ENCODE measurements around the gene CEP112.

DNA sequence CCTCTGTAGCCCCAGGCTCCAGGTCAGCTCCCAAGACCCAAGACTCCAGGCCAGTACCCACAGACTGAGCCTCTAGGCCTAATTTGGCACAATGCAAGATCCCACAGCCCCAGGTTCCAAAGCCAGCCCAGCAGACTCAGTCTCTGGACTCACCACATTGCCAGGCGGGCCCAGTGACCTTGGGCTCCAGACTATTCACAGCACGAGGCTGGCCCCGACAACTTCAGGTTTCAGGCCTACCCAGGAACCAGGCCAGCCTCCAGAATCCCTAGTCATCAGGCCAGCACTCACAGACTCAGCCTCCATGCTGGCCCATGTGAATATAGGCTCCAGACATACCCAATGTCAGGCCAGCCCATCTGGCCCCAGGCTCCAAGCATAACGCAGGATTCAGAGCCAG is 103.8 kb downstream of the CEP112 start:
- TF ChIP-seq GATA2 (IDR thresholded peaks at IDR 0.05; ENCODE audit: insufficient read depth, insufficient read length, low read depth, low read length): no peak
- TF ChIP-seq, protein P1, sequence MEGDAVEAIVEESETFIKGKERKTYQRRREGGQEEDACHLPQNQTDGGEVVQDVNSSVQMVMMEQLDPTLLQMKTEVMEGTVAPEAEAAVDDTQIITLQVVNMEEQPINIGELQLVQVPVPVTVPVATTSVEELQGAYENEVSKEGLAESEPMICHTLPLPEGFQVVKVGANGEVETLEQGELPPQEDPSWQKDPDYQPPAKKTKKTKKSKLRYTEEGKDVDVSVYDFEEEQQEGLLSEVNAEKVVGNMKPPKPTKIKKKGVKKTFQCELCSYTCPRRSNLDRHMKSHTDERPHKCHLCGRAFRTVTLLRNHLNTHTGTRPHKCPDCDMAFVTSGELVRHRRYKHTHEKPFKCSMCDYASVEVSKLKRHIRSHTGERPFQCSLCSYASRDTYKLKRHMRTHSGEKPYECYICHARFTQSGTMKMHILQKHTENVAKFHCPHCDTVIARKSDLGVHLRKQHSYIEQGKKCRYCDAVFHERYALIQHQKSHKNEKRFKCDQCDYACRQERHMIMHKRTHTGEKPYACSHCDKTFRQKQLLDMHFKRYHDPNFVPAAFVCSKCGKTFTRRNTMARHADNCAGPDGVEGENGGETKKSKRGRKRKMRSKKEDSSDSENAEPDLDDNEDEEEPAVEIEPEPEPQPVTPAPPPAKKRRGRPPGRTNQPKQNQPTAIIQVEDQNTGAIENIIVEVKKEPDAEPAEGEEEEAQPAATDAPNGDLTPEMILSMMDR (IDR thresholded peaks at IDR 0.05; ENCODE audit: extremely low read depth in 1 of 2, insufficient read depth in 1 of 2, low read depth in 1 of 2, low read length in 2 of 2): no peak
- no peak for TF ChIP-seq POLR2A (IDR thresholded peaks at IDR 0.05; ENCODE audit: low read depth, low read length)
- no peak for TF ChIP-seq FOS (IDR thresholded peaks at IDR 0.05; ENCODE audit: borderline replicate concordance, insufficient read depth, low read length)

Data from endothelial cell of umbilical vein (primary cell).